HuH-7 (cell line): Measurements from ENCODE around the gene EXOC7.

ENCODE experiments used
- DNase-seq: peaks from one replicate; pipeline ENCODE4 v3.0.0; 2011; ENCODE audit warnings: low spot score

The EXOC7 gene

GRCh38 chr17:76103274-76104139 is at the start of gene EXOC7:
Gene EXOC7 (minus strand): TSS chr17:76103787. CDS start chr17:76103692, 95 bp downstream.
- DNase-seq, result peak; percentile 97

DNA sequence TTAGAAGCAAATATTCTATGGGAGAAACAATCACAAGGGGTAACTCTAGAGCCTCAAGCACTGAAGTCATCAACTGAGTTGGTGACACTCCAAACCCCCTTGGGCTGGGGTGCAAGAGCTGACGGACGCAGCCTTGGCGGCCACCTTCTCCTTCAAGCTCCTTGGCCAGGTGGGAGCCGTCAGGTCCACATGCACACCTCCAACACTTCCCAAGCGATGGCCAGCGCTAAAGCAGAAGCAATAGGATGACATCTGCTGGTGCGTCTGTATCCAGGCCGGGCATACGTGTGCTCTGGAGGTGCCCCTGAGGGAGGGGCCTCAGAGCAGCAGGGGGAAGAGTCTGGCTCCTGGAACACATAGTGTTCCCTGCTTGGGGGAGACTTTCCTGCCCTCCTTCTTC is 49.6 kb upstream of the EXOC7 start:
- DNase-seq, result no peak

DNA sequence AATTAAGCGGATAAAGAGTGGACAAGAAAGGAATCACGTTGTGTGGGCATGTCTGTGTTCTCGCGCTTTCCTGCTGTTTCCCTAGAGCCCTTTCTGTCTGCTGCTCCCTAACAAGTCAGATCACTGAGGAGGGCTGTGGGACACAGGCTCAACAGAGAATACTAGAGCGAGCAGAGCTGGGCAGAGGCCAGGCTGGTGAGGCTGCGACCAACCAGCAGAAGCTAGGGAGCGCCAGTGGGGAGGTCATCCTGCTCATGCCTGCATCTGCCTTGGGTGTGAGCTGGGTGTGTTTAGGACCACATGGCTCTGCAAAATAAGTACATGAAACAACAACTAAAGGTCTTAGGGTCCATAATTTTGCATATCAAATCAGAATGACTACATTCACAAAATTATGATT is 49.0 kb upstream of the EXOC7 start:
- DNase-seq, result no peak

GRCh38 chr17:76151896-76152454 is 48.4 kb upstream of the EXOC7 start:
- no peak for DNase-seq

GRCh38 chr17:76150712-76151622 is 47.4 kb upstream of the EXOC7 start:
- no peak for DNase-seq

GRCh38 chr17:76149214-76149613 is 45.6 kb upstream of the EXOC7 start:
- DNase-seq, result no peak

- no peak for DNase-seq
These were observed 44.4 kb upstream of the EXOC7 start for GRCh38 chr17:76148015-76148326.

DNA sequence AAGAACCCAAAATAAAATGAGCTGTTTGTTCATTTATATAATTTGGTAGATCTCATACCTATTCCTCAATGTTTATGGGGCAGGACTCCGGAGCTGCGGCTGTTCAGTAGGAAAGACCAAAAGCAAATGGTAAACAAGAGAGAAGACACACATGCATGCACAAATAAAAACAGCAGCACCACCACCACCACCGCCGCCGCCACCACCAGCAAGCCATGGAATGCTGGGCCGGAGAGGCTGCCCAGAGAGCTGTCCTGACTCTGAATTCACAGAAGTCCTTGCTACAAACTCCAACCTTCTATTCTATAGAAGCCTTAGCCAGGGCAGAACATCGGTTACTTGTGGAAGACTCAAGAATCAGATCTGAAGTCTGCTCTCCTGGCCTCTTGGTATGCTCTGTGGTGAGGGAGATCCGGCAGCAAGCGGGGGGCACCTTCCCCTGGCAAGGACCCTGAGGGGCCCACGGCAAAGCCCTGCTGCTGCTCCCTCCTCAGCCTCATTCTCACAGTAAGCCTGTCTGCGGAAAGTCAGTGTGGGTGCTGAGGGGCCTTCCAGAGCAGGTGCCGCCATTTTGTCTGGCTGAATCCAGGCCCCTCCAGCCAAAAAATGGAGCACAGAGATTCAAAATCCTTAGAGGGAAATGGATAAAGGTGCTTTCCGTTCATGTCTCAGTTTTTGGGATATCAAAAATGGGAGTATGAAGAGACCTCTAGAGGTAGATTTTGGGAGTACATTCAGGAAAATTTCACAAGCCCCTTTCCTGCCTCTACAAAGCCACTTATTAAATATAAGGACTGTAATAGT is 43.8 kb upstream of the EXOC7 start:
- DNase-seq, result no peak

DNA sequence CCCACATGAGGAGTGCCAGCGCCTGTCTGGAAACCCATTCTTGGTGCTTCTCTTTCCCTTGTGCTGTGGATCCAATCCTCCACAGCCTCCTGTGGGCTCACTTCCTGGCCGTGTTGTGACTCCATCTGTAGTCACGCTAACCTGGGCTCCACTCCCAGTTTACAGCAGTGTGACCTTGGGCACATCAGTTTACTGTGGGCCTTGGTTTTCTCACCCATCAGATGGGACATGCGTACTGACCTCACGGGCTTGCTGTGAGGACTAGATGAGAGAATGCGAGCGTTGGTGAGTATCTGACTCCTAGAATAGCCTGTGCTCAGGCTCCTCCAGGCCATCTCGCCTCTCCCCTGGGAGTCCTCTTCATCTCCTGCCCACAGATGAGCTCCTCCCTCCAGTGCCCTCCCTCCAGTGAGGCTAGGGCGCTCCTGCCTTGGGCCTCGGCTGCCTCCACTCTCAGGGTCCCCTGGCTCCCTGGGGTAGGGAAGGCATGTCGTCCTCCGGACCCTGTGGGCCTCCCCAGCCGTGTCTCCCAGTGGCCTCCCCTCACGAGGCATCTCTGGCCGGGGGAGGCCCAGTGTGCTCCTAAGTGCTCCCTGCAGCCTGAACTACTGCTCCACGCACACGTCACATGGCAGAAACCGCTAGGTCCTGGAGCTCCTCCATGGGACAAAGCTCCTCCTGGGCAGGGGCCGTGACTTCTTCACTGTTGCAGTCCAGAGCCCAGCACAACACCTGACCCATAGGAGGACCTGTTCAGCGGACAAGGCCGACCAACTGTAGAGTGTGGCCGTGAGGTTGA is 42.7 kb upstream of the EXOC7 start:
- DNase-seq, result no peak

GRCh38 chr17:76145231-76146052 is 41.9 kb upstream of the EXOC7 start:
- DNase-seq, result no peak

- DNase-seq, result no peak
These were observed 39.0 kb upstream of the EXOC7 start for GRCh38 chr17:76142585-76143041.

DNA sequence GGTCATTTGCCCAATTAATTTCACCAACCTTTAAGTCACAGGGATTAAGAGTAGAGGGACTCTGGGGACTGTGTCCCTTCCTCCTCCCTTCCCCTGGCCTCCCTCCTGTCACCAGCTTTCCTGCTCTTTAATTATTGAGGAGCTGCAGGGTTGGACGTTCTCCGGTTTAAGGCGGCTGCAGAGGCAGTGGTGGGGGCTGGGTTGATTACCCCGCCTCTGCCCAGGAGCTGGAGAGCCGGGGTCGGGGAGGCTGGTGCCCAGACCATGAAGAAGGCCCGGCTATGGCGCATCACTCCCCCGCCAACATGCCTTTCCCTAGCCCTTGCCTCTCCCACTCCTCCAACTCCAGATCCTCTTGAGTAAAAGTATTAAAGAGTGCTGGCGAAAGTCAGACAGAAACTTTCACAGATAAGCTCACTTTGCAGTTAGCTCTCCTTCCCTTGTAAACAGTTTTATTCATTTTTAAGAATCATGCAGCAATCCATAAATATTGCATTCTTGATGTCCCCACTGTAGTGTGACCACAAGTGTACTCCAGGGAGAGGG is 38.5 kb upstream of the EXOC7 start:
- DNase-seq, result no peak

GRCh38 chr17:76141212-76142038 is 37.8 kb upstream of the EXOC7 start, which contains the start of gene FOXJ1:
Gene FOXJ1 (minus strand): TSS chr17:76141245. CDS start chr17:76140395, 850 bp downstream.
- peak; percentile 99 for DNase-seq

GRCh38 chr17:76140661-76141211 is 37.1 kb upstream of the EXOC7 start:
- DNase-seq, result no peak

- no peak for DNase-seq
These were observed 36.4 kb upstream of the EXOC7 start for GRCh38 chr17:76139801-76140660.

DNA sequence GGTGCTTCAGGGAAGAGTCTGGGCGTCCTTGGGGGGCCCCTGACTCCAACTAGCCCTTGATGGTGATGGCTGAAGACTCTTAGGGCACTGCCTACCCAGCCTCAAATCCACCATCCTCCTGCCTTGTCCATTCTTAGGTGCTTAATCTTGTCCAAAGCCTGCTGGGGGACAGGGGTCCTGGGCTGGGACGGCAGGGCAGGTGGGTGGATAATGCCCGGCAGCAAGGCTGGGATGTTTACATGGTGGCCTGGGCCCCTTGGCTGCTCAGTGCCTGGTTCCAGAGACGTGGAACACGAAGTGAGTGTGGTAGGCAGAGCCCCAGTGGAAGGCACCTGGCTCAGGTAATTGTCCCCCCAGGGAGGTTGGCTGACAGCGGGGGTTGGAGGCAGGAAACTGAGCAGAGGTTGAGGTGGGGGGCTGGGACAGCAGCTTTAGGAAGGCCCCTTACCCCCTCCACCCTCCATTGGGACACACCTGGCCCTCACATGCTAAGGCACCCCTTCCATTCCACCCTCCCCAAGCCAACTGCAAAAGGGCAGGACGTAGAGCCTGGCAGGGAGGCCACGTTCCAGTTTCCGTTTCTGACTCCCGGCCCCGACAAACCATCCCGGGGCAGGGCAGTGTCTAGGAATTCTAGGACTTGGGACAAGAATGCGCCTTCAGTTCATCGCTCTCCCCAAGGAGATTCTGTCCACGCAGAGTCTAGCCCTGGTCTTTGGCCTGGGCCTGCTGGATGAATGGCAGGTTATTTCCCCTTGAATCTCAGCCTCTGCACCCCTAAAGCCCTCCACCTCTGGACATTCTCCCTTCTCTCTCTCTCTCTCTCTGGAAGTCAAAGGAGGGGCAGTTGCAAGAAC is 35.5 kb upstream of the EXOC7 start:
- no peak for DNase-seq
